Cerebellar cortex (tissue), 1 donor: ENCODE measurements around the gene ATP6V0A4.
"Not testable (repeated sequence)": the region's sequence is repeated elsewhere in the genome, so short reads cannot be mapped to it uniquely, and the experiment has no call there.

ENCODE experiments used
- DNase-seq: peaks from one replicate; pipeline ENCODE4 v3.0.0-alpha.2; 2015; ENCODE audit warnings: low spot score

The ATP6V0A4 gene

DNA sequence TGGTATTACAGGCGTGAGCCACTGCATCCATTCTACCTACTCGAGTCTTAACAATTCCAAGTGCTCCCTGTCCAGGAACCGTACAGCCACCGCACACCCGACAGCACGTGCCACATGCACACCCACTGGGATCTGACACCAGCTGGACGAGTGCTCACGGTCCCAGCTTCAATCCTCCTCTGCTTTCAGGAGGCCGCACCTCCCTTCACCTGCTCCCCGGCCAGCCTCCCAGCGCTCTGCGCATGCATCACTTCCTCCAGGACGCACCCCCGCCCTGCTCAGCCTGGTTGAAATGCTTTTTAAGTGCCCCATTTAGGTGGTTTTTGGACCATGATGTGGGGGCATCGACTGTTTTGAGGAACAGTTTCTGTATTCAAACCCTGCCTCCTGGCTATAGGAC, 47.5 kb downstream of the ATP6V0A4 start:
- DNase-seq: no peak

DNA sequence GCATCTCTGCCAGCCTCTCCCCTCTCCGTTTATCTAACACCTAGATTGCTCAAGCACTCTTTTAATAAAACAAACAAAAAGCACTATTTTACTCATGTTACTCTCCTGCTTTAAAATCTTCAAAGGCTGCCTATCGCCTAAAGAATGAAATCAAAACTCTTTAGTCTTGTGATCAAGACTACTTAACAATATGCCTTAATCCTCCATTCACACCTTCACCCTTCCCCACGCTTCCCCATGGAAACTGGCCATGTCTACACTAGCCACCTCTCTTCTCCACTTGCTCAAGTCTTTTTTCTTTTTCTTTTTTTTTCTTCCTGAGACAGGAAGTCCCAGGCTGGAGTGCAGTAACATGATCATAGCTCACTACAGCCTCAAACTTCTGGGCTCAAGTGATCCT, 48.0 kb downstream of the ATP6V0A4 start:
- DNase-seq: no peak

GRCh38 chr7:138748666-138749065, 49.3 kb downstream of the ATP6V0A4 start:
- no peak for DNase-seq

DNA sequence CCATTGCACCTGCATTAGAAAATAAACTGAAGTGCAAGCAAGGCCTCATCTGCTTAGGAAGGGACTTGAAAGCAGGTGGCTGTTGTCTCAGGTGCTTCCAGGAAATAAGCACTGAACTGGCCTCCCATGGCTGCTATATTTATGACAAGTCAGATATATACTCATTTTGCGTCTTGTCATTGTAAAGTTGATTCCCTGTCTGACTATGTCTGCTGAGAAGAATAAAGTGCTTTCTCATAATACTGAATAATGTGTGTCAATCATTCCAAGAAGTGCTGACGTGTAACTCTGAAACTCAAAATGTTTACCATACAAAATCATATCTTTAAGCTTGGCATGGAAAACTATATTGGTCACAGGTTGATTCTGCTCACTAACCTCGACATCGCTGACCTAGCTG, 51.9 kb downstream of the ATP6V0A4 start:
- no peak for DNase-seq

GRCh38 chr7:138745189-138745588, 52.8 kb downstream of the ATP6V0A4 start:
- no peak for DNase-seq

GRCh38 chr7:138741453-138741735, 56.6 kb downstream of the ATP6V0A4 start:
- DNase-seq: no peak

- no peak for DNase-seq
Observed at GRCh38 chr7:138739859-138740258, 58.1 kb downstream of the ATP6V0A4 start.

- peak; percentile 75 for DNase-seq
Observed at GRCh38 chr7:138738551-138739335, 59.3 kb downstream of the ATP6V0A4 start.

- DNase-seq: no peak
Observed at GRCh38 chr7:138738114-138738513, 59.9 kb downstream of the ATP6V0A4 start.

DNA sequence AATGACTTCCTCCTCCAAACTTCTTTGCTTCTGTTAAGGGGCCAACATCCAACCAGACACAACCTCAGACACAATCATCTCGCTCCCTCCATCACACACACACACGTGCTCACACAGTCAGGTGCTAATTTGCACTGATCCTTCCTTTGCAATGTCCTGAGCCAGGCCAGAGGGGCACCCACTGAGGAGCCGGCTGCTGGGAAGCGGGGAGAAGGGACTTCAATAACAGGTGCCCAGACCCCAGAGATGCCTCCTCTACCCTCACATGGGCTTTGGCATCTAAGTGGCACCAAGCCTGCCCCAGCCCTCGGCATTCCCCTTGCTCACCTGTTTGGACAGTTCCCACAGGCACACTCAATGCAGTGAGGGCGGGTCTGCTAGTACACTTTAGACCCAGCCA, 62.6 kb downstream of the ATP6V0A4 start:
- DNase-seq: no peak

GRCh38 chr7:138731733-138732132, 66.3 kb downstream of the ATP6V0A4 start:
- DNase-seq: not testable (repeated sequence)

GRCh38 chr7:138729444-138729843, 68.6 kb downstream of the ATP6V0A4 start:
- no peak for DNase-seq

DNA sequence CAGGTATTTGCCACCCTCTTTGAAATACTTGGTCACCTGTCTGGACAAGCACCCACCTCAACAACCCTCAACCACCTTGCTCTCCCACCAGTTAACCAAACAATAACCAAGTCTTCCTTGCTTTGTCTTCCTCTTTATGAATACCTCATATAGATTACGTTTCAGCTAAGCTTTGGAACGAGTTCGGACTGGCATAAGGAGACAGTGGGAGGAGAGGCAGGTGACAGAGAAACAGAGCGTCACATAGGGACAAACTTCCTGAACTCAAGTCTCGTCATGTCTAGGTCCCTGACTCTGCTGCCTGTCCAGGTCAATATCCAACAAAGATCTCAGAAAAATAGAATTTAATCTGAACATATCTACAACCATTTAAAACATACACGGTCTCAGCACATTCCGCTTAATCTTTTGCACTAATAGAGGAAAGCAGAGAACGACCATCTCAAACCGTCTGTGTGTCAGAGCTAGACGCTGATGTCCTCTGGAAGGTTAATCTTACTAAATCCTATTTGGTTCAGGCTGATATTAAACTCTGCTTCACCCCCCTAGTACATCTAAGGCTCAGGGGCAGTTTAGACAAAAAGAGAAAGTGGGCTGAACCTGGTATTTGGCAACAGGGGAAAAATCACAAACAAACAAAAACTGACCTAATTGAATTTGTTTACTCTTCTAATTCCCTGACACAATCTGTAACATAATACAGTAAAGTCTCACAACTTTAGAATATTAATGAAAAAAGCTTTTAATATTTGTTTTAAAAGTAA, 70.5 kb downstream of the ATP6V0A4 start:
- DNase-seq: no peak

- no peak for DNase-seq
Observed at GRCh38 chr7:138726288-138726687, 71.7 kb downstream of the ATP6V0A4 start.

DNA sequence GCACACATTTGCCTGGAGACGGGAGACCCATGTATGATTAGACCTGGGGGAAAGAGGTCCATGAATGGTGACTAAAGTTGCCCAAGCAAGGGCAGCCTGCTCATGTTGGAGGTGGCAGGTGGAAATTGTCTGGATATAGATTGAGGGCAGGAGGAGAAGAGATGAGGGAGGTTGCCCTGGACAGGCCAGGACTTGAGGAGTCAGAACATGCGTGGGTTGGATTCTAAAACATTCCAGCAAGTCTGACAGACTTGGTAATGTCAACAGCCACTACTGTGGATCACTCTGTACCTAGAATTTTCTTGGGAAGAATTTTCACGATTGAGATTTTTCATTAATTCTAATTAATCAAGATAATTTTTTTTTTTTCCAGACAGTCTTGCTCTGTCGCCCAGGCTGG, 77.7 kb downstream of the ATP6V0A4 start:
- no peak for DNase-seq

DNA sequence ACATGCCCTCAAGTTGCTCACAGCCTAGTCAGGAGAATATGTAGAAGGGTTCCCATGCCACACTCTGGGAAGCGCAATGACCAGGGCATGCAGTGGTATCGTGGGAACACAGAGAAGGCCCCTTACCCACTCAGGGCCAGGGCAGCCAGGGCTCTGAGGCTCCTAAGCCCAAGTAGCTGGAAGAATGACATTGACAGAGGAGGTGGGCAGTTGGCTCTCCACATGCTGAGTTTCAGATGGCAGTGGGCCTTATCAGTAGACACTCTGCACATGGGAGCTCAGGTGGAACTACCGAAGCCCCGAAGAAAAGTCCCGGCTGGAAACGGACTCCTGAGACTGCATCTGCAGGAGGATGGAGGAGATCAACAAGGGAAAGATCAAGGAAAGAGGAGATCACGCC, 81.1 kb downstream of the ATP6V0A4 start:
- no peak for DNase-seq

- DNase-seq: no peak
Observed at GRCh38 chr7:138713191-138713590, 84.8 kb downstream of the ATP6V0A4 start.

DNA sequence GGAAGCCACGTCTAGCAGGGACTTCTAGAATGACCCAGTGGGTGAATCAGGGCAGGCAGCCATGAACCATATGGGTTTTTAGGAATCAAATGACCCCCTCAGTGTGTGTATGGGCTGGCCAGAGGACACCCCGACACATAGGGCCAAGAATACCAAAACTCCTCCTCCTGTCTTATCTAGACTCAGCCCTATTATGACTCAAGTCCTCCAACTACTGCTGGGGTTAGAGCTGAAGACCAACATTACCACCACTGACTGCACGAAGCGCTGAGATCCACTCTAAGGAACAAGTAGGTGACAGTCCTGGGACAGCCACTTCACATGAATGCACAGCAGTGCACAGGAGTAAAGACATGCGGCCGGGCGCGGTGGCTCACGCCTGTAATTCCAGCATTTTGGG, 85.3 kb downstream of the ATP6V0A4 start:
- DNase-seq: no peak

- DNase-seq: no peak
Observed at GRCh38 chr7:138710536-138711385, 87.2 kb downstream of the ATP6V0A4 start.

GRCh38 chr7:138705167-138705566, 92.8 kb downstream of the ATP6V0A4 start:
- DNase-seq: no peak

DNA sequence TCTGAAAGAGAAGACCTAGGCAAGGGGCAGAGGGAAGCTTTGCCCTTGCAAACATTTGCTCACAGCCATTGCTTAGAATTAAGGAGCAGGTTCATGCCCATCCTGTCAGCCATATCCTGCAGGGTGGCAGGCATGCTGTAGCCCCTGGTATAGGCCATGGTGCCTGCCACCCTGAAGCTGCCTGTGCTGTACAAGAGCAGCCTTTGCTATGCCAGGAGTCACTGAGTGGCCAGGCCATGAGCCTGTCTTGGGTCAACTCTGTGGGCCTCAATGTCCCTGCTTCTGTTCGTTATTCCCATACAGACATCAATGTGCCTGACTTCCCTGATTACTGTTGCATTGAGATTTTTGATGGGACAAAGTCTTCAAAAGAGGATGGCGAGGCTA, 96.5 kb downstream of the ATP6V0A4 start:
- no peak for DNase-seq

GRCh38 chr7:138700857-138701536, 97.0 kb downstream of the ATP6V0A4 start, which contains the start of gene SVOPL:
Gene SVOPL, minus strand, starts transcription at chr7:138701362. Its CDS starts 22,317 bp downstream, at chr7:138679045.
- no peak for DNase-seq
